ENCODE measurements around the gene SLC27A4.

The SLC27A4 gene

DNA sequence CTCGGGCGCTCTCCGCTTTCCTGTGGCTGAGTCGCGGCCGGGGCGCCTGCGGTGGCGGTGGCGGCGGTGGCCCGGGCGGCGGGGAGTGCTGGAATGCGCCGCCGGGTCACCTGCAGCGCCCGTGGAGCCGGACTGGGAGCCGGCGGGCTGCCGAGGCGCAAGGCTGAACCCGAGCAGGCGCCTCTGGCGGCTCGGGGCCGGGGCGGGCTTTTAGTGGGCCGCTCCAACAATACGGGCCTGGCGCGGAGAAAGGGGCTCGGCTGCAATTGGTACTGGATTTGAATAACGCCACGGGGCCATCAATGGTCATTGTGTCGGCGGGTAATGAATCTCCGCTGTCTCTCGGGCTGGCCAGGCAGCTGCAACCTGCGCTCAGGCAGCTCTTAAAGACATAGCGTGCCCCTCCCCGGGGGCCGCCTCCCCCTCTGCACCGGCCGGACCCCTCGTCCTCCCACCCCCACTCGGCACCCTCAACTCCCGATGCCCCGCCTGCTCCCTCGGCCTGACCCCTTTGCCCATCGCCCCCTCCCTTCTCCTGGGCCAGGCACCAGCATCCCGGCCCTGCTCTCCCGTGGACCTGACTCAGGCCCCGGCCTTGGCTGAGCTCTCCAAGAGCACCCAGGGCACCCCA is 52.9 kb downstream of the SLC27A4 start:
- DNase-seq: no peak

- DNase-seq: no peak
Observed at GRCh38 chr9:128393970-128394369, 53.6 kb downstream of the SLC27A4 start.

DNA sequence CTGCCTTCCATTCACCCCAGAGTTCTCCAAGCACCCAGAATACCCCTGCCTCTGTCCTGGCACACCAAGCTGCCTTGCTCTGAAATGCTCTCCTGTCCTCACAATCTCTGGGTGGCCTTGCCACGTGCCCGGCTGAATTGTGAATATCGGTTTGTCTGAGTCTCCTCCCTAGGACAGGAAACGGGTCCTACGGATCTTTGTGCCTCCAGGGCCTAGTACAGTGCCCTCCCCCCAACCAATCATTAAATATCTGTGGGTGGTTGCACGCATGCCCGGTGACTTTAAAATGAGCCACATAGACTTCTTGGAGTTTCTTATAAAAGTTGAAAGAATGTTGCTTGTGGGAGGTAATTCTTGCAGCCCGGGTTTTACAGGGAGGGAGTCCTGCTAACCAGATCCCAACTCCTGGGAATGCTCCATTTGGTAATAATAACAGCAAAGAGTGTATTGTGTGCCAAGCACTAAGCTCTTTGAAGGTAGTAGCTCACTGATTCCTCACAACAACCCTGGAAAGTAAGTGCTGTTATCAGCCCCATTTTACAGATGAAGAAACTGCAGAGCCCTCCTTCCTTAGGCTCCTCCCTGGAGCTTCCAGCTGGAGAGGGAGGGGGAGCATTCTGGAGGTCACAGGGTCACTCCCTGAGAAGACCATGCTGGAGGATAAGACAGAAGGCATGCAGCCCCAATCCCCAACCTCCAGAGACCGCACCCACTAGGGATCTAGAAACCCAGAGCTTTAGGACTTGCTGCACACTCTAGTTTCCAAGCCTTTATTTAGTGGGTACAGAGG is 54.2 kb downstream of the SLC27A4 start:
- DNase-seq: peak; percentile 38

DNA sequence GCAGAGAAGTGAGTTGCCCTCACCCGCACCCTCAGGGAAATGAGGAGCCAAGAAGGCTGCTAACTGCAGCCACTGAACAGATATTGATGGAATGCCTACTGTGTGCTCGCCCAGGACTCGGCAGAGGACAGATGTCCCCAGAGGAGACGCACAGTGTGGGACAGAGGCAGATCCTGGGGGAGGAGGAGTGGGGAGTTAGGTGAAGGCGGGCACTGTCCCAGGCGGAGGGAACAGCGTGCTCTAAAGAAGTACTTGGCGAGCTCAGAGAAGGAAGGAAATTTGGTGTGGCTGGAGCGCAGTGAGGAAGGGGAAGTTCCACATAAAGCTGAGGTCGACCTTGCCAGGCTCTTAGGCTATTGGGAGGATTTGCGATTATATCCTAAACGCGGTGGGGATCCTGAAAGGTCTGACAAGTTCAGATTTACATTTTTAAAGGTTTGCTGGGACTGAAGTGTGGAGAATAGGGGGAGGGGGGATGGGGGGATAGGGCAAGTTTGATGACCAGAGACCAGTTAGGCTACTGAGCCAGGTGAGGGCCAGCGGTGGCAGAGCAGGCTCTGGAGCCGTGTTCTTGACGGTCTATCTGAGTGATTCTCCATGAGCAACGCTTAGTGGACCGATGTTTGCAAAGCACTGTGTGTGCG is 56.8 kb downstream of the SLC27A4 start:
- DNase-seq: no peak

DNA sequence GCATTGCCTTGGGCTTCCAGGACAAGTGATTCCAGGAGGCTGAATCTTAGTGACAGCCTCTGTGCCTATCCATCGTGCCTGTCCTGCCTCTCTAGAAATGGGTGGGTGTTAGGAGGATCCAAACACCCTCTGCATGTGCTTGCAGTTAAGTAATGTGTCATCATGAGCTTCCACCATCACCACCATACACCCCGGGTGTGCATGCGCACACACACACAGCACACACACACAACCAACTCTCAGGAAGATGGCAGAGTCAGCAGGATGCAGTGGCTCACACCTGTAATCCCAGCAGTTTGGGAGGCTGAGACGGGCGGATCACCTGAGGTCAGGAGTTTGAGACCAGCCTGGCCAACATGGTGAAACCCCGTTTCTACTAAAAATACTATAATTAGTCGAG is 57.5 kb downstream of the SLC27A4 start:
- no peak for DNase-seq

DNA sequence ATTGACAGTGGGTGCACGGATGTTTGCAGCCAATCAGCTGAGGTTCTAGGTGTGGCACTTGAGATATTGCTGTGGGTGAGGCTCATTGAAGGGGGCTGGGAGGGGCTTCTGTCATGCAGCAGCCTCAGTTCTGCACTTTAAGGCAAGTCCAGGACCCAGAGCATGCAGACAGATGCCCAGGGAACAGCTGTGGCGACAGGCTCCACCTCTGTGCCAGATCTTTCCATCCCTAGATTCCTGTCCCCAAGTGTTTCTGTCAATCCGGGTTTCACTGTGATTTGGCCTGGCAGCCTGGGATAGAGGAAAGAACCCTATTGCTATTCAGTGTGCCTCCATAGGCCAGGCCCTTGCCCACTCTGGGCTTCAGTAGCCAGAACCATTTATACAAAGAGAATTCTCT is 59.5 kb downstream of the SLC27A4 start:
- no peak for DNase-seq

DNA sequence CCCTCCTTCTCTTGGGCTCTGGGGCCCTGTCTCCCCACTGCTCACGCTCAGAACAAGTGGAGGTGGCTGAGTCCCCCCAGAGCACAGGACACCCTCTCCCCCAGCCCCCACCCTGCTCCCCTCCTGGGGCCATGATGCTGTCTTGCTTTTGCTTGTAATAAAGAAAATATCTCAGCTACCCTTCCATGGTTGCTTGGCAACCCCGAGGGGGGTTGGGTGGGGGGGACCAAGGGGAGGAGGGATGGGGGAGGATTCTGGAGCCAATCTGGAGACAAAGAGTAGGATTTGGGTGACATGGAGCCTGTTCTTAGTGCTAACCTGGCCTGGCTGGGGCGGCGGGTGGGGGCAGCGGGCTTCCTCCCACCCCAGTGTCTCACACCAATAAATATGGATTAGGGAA is 64.2 kb downstream of the SLC27A4 start:
- DNase-seq: no peak

GRCh38 chr9:128405077-128405779 is 64.9 kb downstream of the SLC27A4 start:
- DNase-seq: no peak

DNA sequence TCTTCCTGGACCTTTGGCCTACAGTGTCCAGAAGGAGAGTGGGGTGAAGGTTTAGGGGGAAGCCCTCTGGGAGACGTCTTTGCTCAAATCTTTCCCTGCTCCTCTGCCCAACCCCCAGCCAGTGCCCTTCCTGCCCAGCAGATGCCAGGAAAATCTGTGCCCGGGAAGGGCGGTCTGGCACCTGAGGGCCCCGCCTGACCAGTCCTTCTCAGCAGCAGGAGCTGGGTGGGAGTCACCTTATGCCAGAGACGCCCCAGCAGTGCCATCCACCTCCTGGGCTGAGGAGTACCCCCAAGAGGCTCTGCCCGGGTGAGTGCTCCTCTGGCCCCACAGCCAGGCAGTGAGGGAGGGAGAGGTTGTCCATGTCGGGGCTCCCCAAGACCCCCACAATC is 65.4 kb downstream of the SLC27A4 start:
- DNase-seq: no peak

DNA sequence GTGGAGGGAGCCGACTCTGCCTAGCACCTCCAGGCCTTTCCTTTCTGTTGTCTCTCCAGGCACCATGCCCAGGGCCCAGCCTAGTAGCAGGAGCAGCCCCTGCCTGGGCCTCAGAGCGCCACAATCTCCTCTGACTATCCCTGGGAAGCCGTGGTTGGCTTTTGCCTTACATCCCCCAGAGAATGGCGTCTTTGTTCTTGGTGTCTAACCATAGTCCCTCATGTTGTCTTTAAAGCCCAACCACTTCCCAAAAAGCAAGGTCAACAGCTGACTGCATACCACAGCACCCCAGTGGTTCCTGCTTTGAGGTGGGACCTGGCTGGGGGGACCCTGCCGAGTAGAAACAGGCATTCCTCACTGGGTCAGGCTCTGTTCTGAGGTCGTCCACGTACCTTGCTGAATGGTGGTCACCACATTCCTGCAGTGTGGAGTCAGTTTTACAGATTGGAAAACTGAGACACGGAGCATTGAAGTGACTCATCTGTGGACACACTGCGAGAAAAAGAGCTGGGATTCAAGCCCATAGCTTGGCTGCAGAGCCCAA is 66.6 kb downstream of the SLC27A4 start:
- peak; percentile 52 for DNase-seq

DNA sequence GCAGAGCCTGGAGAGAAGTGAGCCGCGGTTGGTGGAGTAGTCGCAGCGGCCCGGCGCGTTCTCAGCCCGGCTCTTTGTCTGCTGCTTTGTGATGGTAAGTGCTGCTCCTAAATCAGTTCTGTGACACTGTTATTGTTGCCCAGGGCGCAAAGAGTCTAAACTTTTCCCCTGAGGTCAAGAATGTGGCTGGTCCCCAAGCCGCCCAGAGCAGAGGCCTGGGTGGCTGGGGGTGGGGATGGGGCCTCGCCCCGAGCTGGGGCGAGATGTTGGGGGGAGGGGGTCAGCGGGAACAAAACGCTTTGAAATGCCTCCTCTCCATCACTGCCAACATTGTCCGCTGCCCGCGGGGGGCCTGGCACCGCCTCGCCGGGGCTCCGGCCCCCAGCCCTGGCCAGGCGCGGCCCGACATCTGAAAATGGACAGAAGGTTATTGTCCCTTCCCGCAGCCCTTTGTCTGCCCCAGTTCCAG is 68.7 kb downstream of the SLC27A4 start:
- DNase-seq: no peak

DNA sequence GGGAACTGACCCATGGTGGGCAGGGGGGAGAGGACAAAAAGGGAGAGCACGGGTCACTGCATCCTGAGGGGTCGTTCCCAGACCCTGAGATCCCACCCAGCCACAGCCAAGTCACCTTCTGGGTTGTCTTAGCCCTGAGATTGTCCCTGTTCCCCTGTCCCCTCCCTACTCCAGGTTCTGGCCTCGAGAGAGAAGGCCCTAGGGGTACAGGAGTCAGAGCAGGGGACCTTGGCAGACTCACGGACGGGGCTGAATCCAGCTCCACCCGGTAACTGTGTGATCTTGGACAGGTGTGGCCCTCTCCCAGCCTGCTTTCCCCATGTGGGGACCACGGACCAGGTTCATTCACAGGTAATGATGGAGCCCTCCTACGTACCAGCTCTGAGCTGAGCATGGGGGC is 69.1 kb downstream of the SLC27A4 start:
- DNase-seq: no peak

DNA sequence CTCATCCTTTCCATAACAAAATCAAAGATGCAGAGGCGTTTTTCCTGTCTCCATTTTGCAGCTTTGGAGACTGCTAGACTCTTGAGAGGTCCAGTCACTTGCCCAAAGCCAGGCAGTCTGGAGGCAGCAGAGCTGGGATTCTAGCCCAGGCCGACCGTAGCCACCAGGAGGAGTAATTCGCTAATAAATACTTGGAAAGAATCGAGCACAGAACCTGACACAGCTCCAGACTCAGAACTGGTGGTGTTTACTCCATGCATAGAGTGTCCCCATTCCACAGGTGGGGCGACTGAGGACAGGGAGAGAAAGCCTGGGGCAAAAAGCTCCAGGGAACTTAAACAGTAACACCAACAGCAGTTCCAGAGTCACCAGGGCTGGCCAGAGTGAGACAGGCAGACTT is 69.7 kb downstream of the SLC27A4 start:
- DNase-seq: peak; percentile 36
